ENCODE measurements around the gene TMA7B. TPM values are rescaled to one million over a fixed set of nuclear protein-coding genes. Genes with fewer than 3 reads are reported as not detected.

TMA7B gene
- total and polyA plus RNA-seq, 10 donors = 0.29 to 4.2 (median 2.5) TPM

- peaks cover 0 to 56% (median 29%) of the 10 kb centered on the region in 7 donors for H3K27me3 ChIP-seq (replicated peaks in 1 of 7)
- no peaks in the 10 kb centered on the region for H3K9me3 ChIP-seq
- H3K36me3 ChIP-seq = no peaks in the 10 kb centered on the region
- H3K27ac ChIP-seq = no peak overlapping the region
- H3K4me3 ChIP-seq = no peak overlapping the region
- peaks cover 0 to 27% (median 16%) of the 10 kb centered on the region in 6 donors for H3K4me1 ChIP-seq
- intact Hi-C loops (cut with DNase I; ENCODE audit: low total_unique reads) = no loop called here
- WGBS, 5 donors = 63 to 86% (median 75%) methylated on average over 11 of the region's 11 CpGs
- TF ChIP-seq POLR2AphosphoS5 (IDR thresholded peaks at IDR 0.05) (no peak), POLR2A (IDR thresholded peaks at IDR 0.05) (no peak), CTCF (IDR thresholded peaks at IDR 0.05 in 8 of 11, conservative IDR thresholded peaks at IDR 0.05 in 3 of 11) (no peak)
- DNase-seq = no peak
These were observed 37.9 kb downstream of the TMA7B start for GRCh38 chr22:39997939-39998726.

- Histone ChIP-seq H3K27ac (no peak overlapping the region), H3K4me3 (no peak overlapping the region), H3K36me3 (no peaks in the 10 kb centered on the region), H3K9me3 (no peaks in the 10 kb centered on the region), H3K4me1 (peaks cover 0 to 22% (median 14%) of the 10 kb centered on the region in 6 donors), H3K27me3 (replicated peaks in 1 of 7) (peaks cover 0 to 52% (median 19%) of the 10 kb centered on the region in 7 donors)
- no peak for DNase-seq
- TF ChIP-seq CTCF (IDR thresholded peaks at IDR 0.05 in 8 of 11, conservative IDR thresholded peaks at IDR 0.05 in 3 of 11) (no peak), POLR2AphosphoS5 (IDR thresholded peaks at IDR 0.05) (peak in 1 of 3 donors; percentile 23)
- intact Hi-C loops (cut with DNase I; ENCODE audit: low total_unique reads) = no loop called here
- 76 to 87% (median 83%) methylated on average over 9 to 16 of the region's 16 CpGs for WGBS, 5 donors
These were observed 39.1 kb downstream of the TMA7B start for GRCh38 chr22:39999144-39999757.

- 83 to 96% (median 91%) methylated on average over 5 of the region's 5 CpGs for WGBS, 5 donors
- intact Hi-C loops (cut with DNase I; ENCODE audit: low total_unique reads) = no loop called here
- no peak for TF ChIP-seq POLR2A (IDR thresholded peaks at IDR 0.05)
- TF ChIP-seq POLR2AphosphoS5 (IDR thresholded peaks at IDR 0.05) = no peak
- TF ChIP-seq CTCF (IDR thresholded peaks at IDR 0.05 in 8 of 11, conservative IDR thresholded peaks at IDR 0.05 in 3 of 11) = no peak
- H3K27ac ChIP-seq = no peak overlapping the region
- no peak overlapping the region for H3K4me3 ChIP-seq
- H3K36me3 ChIP-seq = no peaks in the 10 kb centered on the region
- peaks cover 0 to 43% (median 10%) of the 10 kb centered on the region in 7 donors for H3K27me3 ChIP-seq (replicated peaks in 1 of 7)
- DNase-seq = no peak
- no peaks in the 10 kb centered on the region for H3K9me3 ChIP-seq
- H3K4me1 ChIP-seq = peaks cover 0 to 15% (median 7%) of the 10 kb centered on the region in 6 donors
These were observed 40.0 kb downstream of the TMA7B start for GRCh38 chr22:40000171-40000570.

- Histone ChIP-seq H3K27ac (no peak overlapping the region), H3K4me3 (no peak overlapping the region), H3K4me1 (peaks cover 0 to 12% (median 3%) of the 10 kb centered on the region in 6 donors), H3K9me3 (no peaks in the 10 kb centered on the region), H3K27me3 (replicated peaks in 1 of 7) (peaks cover 0 to 34% (median 1%) of the 10 kb centered on the region in 7 donors), H3K36me3 (no peaks in the 10 kb centered on the region)
- DNase-seq = no peak
- no peak for TF ChIP-seq CTCF (IDR thresholded peaks at IDR 0.05 in 8 of 11, conservative IDR thresholded peaks at IDR 0.05 in 3 of 11)
- TF ChIP-seq POLR2A (IDR thresholded peaks at IDR 0.05) = no peak
- no peak for TF ChIP-seq POLR2AphosphoS5 (IDR thresholded peaks at IDR 0.05)
- 83 to 94% (median 91%) methylated on average over 4 of the region's 4 CpGs for WGBS, 5 donors
- intact Hi-C loops (cut with DNase I; ENCODE audit: low total_unique reads) = no loop called here
These were observed 40.9 kb downstream of the TMA7B start for GRCh38 chr22:40001106-40001505.
